ENCODE data around the gene NAA38. TPM values are rescaled to one million over a fixed set of nuclear protein-coding genes. Genes with fewer than 3 reads are reported as not detected.
"Not testable (repeated sequence)": the region's sequence is repeated elsewhere in the genome, so short reads cannot be mapped to it uniquely, and the experiment has no call there.

Gene NAA38
- polyA plus RNA-seq, 1 donor = 50.7 TPM

GRCh38 chr17:7882629-7883028, 25.3 kb upstream of the NAA38 start:
- no peak for DNase-seq
- Histone ChIP-seq H3K4me1 (ENCODE audit: control insufficient read depth, insufficient read depth, low read length) (peaks cover 35% of the 10 kb centered on the region), H3K27ac (ENCODE audit: low read length) (no peak overlapping the region), H3K27me3 (ENCODE audit: control insufficient read depth, insufficient read depth, low read length) (no peaks in the 10 kb centered on the region), H3K4me3 (ENCODE audit: low read length) (no peak overlapping the region), H3K36me3 (ENCODE audit: control insufficient read depth, insufficient read depth, low read length) (peaks cover 26% of the 10 kb centered on the region), H3K9me3 (ENCODE audit: control insufficient read depth, low read depth, low read length) (no peaks in the 10 kb centered on the region)
- WGBS (ENCODE audit: insufficient coverage, low lambda C conversion rate) = no CpG with 5 or more reads among the region's 3 CpGs

DNA sequence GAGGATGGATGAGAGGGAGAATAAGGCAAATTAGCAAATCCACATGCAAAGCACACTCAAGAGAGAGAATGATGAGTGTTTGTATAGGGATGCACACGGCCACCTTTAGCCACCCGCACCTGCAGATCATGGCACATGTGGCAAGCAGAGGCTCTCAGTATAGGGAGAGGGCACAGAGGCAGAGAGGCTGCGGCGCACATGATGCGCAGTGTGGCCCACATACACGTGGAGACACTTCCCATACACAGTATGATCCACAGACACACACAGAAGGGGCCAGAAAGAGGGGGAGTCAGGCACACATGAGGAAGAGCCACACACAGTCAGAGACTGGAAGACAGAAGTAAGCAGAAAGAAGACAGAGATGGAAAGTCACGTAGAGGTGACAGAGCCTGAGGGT, 24.7 kb upstream of the NAA38 start:
- peaks cover 31% of the 10 kb centered on the region for H3K4me1 ChIP-seq (ENCODE audit: control insufficient read depth, insufficient read depth, low read length)
- no peaks in the 10 kb centered on the region for H3K9me3 ChIP-seq (ENCODE audit: control insufficient read depth, low read depth, low read length)
- WGBS (ENCODE audit: insufficient coverage, low lambda C conversion rate) = 100% methylated on average over 1 of the region's 7 CpGs
- no peaks in the 10 kb centered on the region for H3K27me3 ChIP-seq (ENCODE audit: control insufficient read depth, insufficient read depth, low read length)
- no peak overlapping the region for H3K4me3 ChIP-seq (ENCODE audit: low read length)
- peak overlapping the region; percentile 24 for H3K27ac ChIP-seq (ENCODE audit: low read length)
- peaks cover 26% of the 10 kb centered on the region for H3K36me3 ChIP-seq (ENCODE audit: control insufficient read depth, insufficient read depth, low read length)
- DNase-seq = no peak

- Histone ChIP-seq H3K36me3 (ENCODE audit: control insufficient read depth, insufficient read depth, low read length) (peaks cover 26% of the 10 kb centered on the region), H3K4me3 (ENCODE audit: low read length) (no peak overlapping the region), H3K27me3 (ENCODE audit: control insufficient read depth, insufficient read depth, low read length) (no peaks in the 10 kb centered on the region), H3K9me3 (ENCODE audit: control insufficient read depth, low read depth, low read length) (no peaks in the 10 kb centered on the region), H3K27ac (ENCODE audit: low read length) (no peak overlapping the region), H3K4me1 (ENCODE audit: control insufficient read depth, insufficient read depth, low read length) (peaks cover 26% of the 10 kb centered on the region)
- 78% methylated on average over 4 of the region's 7 CpGs for WGBS (ENCODE audit: insufficient coverage, low lambda C conversion rate)
- no peak for DNase-seq
Measured at GRCh38 chr17:7881276-7882054, 24.1 kb upstream of the NAA38 start.

DNA sequence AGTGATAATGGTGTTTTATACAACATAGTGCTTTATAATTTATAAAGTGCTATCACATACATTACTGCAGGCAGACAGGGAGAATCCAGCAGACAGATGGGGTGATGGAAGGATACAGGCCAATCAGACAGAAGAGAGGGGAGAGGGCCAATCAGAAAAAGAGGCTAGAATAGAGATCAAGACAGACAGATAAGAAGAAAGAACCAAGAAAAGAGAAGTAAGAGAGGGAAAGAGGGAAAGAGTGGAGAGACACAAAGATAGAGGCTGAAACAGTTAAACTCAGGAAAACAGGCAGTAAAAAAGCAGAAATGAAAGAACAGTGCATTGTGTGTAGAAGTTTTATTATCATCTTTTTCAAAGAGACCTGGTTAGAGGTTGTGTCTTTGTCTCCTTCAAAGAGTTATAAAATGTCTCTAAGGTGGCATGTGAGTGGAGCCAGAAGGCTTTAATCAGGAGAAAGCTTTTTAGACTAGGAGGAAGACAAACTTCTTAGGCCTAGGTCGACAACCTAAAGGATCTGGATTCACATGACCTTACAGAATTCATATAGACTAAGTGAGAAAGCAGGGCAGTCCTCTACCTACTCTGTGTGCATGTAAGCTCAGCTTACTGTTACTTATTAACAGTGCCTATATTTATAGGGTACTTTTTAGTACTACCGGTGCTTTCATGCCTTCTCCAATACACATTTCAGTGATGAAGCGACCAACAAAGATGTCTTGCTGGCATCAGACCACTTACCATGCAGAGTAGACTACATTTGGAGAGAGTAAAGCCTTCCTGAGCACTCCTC, 22.9 kb upstream of the NAA38 start:
- Histone ChIP-seq H3K4me3 (ENCODE audit: low read length) (no peak overlapping the region), H3K36me3 (ENCODE audit: control insufficient read depth, insufficient read depth, low read length) (peaks cover 28% of the 10 kb centered on the region), H3K4me1 (ENCODE audit: control insufficient read depth, insufficient read depth, low read length) (peaks cover 19% of the 10 kb centered on the region), H3K9me3 (ENCODE audit: control insufficient read depth, low read depth, low read length) (no peaks in the 10 kb centered on the region), H3K27ac (ENCODE audit: low read length) (no peak overlapping the region), H3K27me3 (ENCODE audit: control insufficient read depth, insufficient read depth, low read length) (no peaks in the 10 kb centered on the region)
- WGBS (ENCODE audit: insufficient coverage, low lambda C conversion rate) = no CpG with 5 or more reads among the region's 3 CpGs
- DNase-seq = no peak

GRCh38 chr17:7878234-7878633, 20.9 kb upstream of the NAA38 start:
- no peak overlapping the region for H3K27ac ChIP-seq (ENCODE audit: low read length)
- H3K4me1 ChIP-seq (ENCODE audit: control insufficient read depth, insufficient read depth, low read length) = peaks cover 13% of the 10 kb centered on the region
- H3K36me3 ChIP-seq (ENCODE audit: control insufficient read depth, insufficient read depth, low read length) = peaks cover 35% of the 10 kb centered on the region
- WGBS (ENCODE audit: insufficient coverage, low lambda C conversion rate) = no CpG with 5 or more reads among the region's 7 CpGs
- no peak overlapping the region for H3K4me3 ChIP-seq (ENCODE audit: low read length)
- no peak for DNase-seq
- no peaks in the 10 kb centered on the region for H3K9me3 ChIP-seq (ENCODE audit: control insufficient read depth, low read depth, low read length)
- H3K27me3 ChIP-seq (ENCODE audit: control insufficient read depth, insufficient read depth, low read length) = no peaks in the 10 kb centered on the region

DNA sequence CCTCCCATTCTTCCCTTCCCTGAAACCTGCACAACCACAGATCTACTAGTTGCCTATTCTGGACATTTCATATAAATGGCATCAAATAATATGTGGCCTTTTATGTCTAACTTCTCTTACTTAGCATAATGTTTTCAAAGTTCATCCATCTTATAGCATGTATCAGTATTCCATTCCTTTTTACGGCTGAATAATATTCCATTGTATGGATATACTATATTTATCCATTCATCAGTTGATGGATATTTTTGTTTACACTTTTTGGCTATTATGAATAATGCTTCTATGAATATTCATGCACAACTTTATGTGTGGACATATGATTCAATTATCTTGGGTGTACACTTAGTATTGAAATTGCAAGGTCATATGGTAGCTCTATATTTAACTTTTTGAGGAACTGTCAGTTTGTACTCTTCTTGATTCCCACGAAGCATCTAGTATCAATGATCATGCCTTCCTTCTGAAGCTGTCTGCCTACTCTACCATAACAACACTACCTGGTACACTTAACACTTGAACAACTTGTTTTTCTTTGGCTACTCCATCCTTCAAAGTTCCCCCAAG, 18.5 kb upstream of the NAA38 start:
- no peaks in the 10 kb centered on the region for H3K27me3 ChIP-seq (ENCODE audit: control insufficient read depth, insufficient read depth, low read length)
- H3K4me3 ChIP-seq (ENCODE audit: low read length) = no peak overlapping the region
- no peaks in the 10 kb centered on the region for H3K4me1 ChIP-seq (ENCODE audit: control insufficient read depth, insufficient read depth, low read length)
- no peak overlapping the region for H3K27ac ChIP-seq (ENCODE audit: low read length)
- H3K36me3 ChIP-seq (ENCODE audit: control insufficient read depth, insufficient read depth, low read length) = peaks cover 28% of the 10 kb centered on the region
- no peaks in the 10 kb centered on the region for H3K9me3 ChIP-seq (ENCODE audit: control insufficient read depth, low read depth, low read length)
- DNase-seq = no peak
- WGBS (ENCODE audit: insufficient coverage, low lambda C conversion rate) = 100% methylated on average over 2 of the region's 2 CpGs

DNA sequence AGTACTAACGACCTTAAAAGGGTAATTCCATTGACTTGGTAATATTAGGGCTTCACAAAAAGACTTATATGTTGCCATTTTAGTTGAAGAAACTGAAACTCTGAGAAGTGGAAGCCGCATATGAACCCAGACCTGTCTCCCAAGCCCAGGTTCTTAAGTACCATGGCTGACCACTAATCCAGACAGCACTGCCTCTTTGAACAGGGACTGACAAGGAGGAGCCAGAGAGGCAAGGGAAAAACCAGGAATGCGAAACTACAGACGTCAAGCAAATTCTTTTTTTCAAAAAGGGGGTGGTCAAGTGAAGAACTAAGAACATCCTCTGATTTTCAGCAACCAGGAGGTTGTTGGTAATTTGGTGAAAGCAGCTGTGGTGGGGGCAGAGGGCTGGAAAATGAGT, 15.7 kb upstream of the NAA38 start:
- Histone ChIP-seq H3K9me3 (ENCODE audit: control insufficient read depth, low read depth, low read length) (no peaks in the 10 kb centered on the region), H3K36me3 (ENCODE audit: control insufficient read depth, insufficient read depth, low read length) (peaks cover 19% of the 10 kb centered on the region), H3K4me3 (ENCODE audit: low read length) (no peak overlapping the region), H3K27ac (ENCODE audit: low read length) (no peak overlapping the region), H3K4me1 (ENCODE audit: control insufficient read depth, insufficient read depth, low read length) (no peaks in the 10 kb centered on the region), H3K27me3 (ENCODE audit: control insufficient read depth, insufficient read depth, low read length) (no peaks in the 10 kb centered on the region)
- WGBS (ENCODE audit: insufficient coverage, low lambda C conversion rate) = 73% methylated on average over 2 of the region's 4 CpGs
- no peak for DNase-seq

- Histone ChIP-seq H3K4me1 (ENCODE audit: control insufficient read depth, insufficient read depth, low read length) (no peaks in the 10 kb centered on the region), H3K27me3 (ENCODE audit: control insufficient read depth, insufficient read depth, low read length) (no peaks in the 10 kb centered on the region)
- WGBS (ENCODE audit: insufficient coverage, low lambda C conversion rate) = 67% methylated on average over 1 of the region's 5 CpGs
Measured at GRCh38 chr17:7867881-7868329, 10.5 kb upstream of the NAA38 start.

DNA sequence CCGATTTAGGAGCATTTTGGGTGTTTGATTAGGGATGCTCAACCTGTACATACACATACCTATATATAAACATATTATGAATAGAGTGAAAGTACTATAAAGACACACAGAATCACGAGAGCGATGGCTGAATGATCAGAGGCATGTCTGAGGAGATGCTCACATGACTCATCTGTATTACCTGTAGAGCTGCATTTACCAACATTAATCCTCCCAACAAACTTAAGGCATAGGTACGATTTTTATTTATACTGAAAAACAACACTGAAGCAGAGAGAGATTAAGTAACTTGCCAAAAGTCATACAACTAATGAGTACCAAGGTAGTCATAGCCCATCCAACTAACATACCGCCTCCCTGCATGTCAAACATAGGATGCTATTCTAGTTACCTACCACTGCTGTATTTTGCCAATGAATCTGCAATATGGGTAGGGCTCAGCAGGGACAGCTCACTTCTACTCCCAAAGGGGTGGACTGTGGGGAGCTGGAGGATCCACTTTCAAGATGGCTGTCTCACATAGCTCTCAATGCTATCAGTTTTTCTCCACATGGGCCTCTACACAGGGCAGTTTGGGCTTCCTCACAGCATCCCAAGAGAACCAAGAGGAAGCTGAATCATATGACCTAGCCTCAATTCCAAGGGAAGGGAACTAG, 7.8 kb upstream of the NAA38 start:
- H3K4me3 ChIP-seq (ENCODE audit: low read length) = no peak overlapping the region
- no peak for DNase-seq
- peaks cover 28% of the 10 kb centered on the region for H3K36me3 ChIP-seq (ENCODE audit: control insufficient read depth, insufficient read depth, low read length)
- WGBS (ENCODE audit: insufficient coverage, low lambda C conversion rate) = no CpG with 5 or more reads among the region's 5 CpGs
- H3K27ac ChIP-seq (ENCODE audit: low read length) = no peak overlapping the region
- H3K9me3 ChIP-seq (ENCODE audit: control insufficient read depth, low read depth, low read length) = no peaks in the 10 kb centered on the region
- no peaks in the 10 kb centered on the region for H3K27me3 ChIP-seq (ENCODE audit: control insufficient read depth, insufficient read depth, low read length)
- H3K4me1 ChIP-seq (ENCODE audit: control insufficient read depth, insufficient read depth, low read length) = no peaks in the 10 kb centered on the region

More at GRCh38 chr17:7867881-7868329, 10.5 kb upstream of the NAA38 start:
- Histone ChIP-seq H3K36me3 (ENCODE audit: control insufficient read depth, insufficient read depth, low read length) (peaks cover 14% of the 10 kb centered on the region), H3K27ac (ENCODE audit: low read length) (no peak overlapping the region), H3K9me3 (ENCODE audit: control insufficient read depth, low read depth, low read length) (no peaks in the 10 kb centered on the region), H3K4me3 (ENCODE audit: low read length) (no peak overlapping the region)
- no peak for DNase-seq

DNA sequence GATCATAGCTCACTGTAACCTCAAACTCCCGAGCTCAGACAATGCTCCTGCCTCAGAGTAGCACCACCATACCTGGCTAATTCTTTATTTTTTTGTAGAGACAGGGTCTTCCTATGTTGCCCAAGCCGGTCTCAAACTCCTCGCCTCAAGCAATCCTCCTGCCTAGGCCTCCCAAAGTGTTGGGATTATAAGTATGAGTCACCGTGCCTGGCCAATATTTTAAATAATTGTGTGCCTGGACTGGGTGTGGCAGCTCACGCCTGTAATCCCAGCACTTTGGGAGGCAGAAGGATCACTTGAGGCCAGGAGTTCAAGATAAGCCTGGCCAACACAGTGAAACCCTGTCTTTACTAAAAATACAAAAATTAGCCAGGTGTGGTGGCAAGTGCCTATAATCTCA, 7.0 kb upstream of the NAA38 start:
- not testable (repeated sequence) for DNase-seq; H3K27ac ChIP-seq (ENCODE audit: low read length); H3K9me3 ChIP-seq (ENCODE audit: control insufficient read depth, low read depth, low read length); H3K4me3 ChIP-seq (ENCODE audit: low read length); H3K4me1 ChIP-seq (ENCODE audit: control insufficient read depth, insufficient read depth, low read length); H3K27me3 ChIP-seq (ENCODE audit: control insufficient read depth, insufficient read depth, low read length)
- WGBS (ENCODE audit: insufficient coverage, low lambda C conversion rate) = no CpG with 5 or more reads among the region's 5 CpGs
- peaks cover 30% of the 10 kb centered on the region for H3K36me3 ChIP-seq (ENCODE audit: control insufficient read depth, insufficient read depth, low read length)
